DND-41 (cell line): ENCODE results near the gene ACAP1.

Experiments used
- CTCF ChIP-seq: IDR thresholded peaks from 2 replicates; pipeline ENCODE4 v1.5.1; 2012; ENCODE audit warnings: borderline replicate concordance, low read length, moderate library complexity, mild to moderate bottlenecking; ENCODE audit not compliant: poor library complexity, severe bottlenecking; ENCODE audit errors: extremely low read depth
- EZH2 ChIP-seq: IDR thresholded peaks from 3 replicates; pipeline ENCODE4 v1.6.1; 2012; ENCODE audit warnings: borderline replicate concordance, low read depth, mild to moderate bottlenecking, moderate library complexity, low read length, inconsistent platforms; ENCODE audit not compliant: severe bottlenecking

- TF ChIP-seq CTCF (no peak), EZH2 (no peak)
Measured at GRCh38 chr17:7355053-7355452, 18.7 kb downstream of the ACAP1 start, which contains the start of gene TMEM95.
